Stimulated activated CD4-positive, alpha-beta T cell treated with anti-CD3 and anti-CD28 coated beads, Interleukin-1b, Interleukin-23, amount 100 ng/mL, for 24 hours (primary cell): Measurements from ENCODE around the gene NCK1.
"Not testable (repeated sequence)": the region's sequence is repeated elsewhere in the genome, so short reads cannot be mapped to it uniquely, and the experiment has no call there.

Source experiments
- DNase-seq, 4 experiments: peaks; one replicate each; pipeline ENCODE4 v3.0.0-alpha.2; 2020; ENCODE audit warnings: low read depth in 4 of 4, low spot score in 1 of 4

The NCK1 gene

DNA sequence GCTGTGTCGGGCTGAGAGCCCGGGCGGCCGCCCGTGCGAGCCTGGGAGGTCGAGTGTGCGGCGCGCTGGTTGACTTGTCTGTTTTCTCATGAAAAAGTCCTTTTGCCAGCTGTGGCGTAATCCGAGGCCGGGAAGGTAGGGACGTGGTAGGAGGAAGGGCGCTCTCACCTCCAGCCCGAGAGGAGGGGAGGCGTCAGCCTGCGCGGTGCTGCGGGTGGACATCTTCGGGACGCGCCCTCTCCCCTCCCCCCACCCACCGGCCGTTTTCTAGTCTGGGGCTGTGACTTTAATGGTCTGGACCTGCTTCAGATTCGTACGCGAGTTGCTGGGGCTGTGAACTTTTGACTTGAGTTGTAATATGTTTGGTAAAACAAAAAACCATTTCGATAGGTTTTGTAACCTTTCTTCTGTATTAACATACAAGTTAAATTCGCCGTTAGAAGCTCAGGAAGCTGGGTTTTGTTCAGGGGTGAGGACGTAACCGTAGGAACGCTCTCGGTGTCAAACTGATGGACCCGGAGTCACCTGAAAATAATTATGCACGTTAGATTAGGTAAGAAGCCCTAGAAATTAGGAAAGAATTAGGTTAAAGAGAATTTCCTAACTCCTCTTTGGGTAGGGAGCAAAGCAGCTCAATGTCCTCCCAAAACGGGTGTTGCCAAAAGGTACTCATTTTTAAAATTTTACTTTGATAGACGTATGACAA, 762 bp downstream of the NCK1 start:
- DNase-seq = peak; percentile 2 to 16 (median 8)

GRCh38 chr3:136869282-136869681, 7.3 kb downstream of the NCK1 start:
- DNase-seq = no peak

DNA sequence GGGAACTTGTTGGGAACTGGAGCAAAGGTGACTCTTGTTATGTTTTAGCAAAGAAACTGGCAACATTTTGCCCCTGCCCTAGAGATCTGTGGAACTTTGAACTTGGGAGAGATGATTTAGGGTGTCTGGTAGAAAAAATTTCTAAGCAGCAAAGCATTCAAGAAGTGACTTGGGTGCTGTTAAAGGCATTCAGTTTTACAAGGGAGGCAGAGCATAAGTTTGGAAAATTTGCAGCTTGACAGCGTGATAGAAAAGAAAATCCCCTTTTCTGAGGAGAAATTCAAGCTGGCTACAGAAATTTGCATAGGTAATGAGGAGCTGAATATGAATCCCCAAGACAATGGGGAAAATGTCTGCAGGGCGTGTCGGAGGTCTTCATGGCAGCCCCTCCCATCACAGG, 10.2 kb downstream of the NCK1 start:
- DNase-seq = not testable (repeated sequence)

- not testable (repeated sequence) for DNase-seq
Observed at GRCh38 chr3:136879510-136879909, 17.5 kb downstream of the NCK1 start.

DNA sequence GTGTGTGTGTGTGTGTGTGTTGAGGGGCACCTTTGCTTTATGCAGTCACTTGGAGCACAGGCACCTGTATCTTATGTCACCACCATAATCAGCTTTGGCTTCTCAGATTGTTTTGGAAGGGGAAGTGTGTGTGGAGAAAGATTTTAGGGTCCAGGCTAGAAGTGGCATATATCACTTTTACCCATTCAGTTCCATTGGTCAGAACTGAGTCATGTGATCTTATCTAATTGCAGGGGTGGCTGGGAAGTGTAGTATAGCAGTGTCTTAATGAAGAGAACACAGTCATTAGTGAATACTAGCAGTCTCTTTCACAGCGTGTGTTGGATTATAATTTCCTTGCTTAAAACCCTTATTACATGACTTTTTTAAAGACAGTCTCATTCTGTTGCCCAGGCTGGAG, 20.6 kb downstream of the NCK1 start:
- DNase-seq = no peak

- DNase-seq = no peak
Observed at GRCh38 chr3:136883967-136884720, 22.1 kb downstream of the NCK1 start.

- no peak for DNase-seq
Observed at GRCh38 chr3:136885357-136886213, 23.6 kb downstream of the NCK1 start.

DNA sequence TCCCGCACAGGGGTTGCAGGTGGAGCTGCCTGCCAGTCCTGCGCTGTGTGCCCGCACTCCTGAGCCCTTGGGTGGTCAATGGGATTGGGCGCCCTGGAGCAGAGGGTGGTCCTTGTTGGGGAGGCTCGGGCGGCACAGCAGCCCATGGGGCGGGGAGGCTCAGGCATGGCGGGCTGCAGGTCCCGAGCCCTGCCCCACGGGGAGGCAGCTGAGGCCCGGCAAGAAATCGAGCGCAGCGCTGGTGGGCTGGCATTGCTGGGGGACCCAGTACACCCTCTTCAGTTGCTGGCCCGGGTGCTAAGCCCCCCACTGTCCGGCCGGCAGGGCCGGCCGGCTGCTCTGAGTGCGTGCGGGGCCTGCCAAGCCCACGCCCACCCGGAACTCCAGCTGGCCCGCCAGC, 27.9 kb downstream of the NCK1 start:
- DNase-seq = no peak

- DNase-seq = no peak
Observed at GRCh38 chr3:136891934-136892855, 30.2 kb downstream of the NCK1 start.

- no peak for DNase-seq
Observed at GRCh38 chr3:136893848-136894443, 31.9 kb downstream of the NCK1 start.

- not testable (repeated sequence) for DNase-seq
Observed at GRCh38 chr3:136897171-136897570, 35.2 kb downstream of the NCK1 start.

- DNase-seq = no peak
Observed at GRCh38 chr3:136898549-136898948, 36.5 kb downstream of the NCK1 start.

GRCh38 chr3:136898954-136899353, 36.9 kb downstream of the NCK1 start:
- no peak for DNase-seq

GRCh38 chr3:136899622-136900158, 37.7 kb downstream of the NCK1 start:
- no peak for DNase-seq

- DNase-seq = not testable (repeated sequence)
Observed at GRCh38 chr3:136900694-136901093, 38.7 kb downstream of the NCK1 start.

GRCh38 chr3:136901391-136901790, 39.4 kb downstream of the NCK1 start:
- no peak for DNase-seq

DNA sequence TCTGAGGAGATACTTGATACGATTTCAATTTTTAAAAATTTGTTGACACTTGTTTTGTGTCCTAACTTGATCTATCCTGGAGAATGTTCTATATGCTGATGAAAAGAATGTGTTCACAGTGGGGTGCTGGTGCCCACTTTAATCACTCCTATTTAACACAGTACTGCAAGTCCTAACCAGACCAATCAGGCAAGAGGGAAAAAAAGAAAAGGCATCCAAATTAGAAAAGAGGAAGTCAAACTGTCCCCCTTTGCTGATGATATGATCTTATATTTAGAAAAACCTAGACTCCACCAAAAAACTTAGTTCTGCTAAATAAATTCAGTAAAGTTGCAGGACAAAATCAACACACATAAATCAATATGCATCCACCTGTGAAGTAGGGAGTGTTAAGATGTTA, 40.5 kb downstream of the NCK1 start:
- not testable (repeated sequence) for DNase-seq

DNA sequence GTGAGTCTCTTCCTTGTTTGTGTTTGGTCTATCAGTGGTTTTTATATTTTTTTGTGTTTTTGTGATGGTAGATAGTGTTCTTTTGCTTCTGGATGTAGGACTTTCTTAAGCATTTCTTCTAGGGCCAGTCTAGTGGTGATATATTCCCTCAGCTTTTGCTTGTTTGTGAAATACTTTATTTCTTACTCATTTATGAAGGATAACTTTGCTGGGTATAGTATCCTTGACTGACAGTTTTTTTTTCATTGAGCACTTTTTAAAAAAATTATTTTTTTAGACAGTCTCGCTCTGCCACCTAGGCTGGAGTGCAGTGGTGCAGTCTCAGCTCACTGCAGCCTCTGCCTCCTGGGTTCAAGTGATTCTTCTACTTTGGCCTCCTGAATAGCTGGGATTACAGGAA, 41.9 kb downstream of the NCK1 start:
- DNase-seq = no peak

- no peak for DNase-seq
Observed at GRCh38 chr3:136904746-136905145, 42.7 kb downstream of the NCK1 start.

- no peak for DNase-seq
Observed at GRCh38 chr3:136905549-136905948, 43.5 kb downstream of the NCK1 start.
